K562 (cell line): ENCODE results near the gene SHISA9. TPM values are rescaled to one million over a fixed set of nuclear protein-coding genes. Genes with fewer than 3 reads are reported as not detected.

ENCODE experiments used
- ATAC-seq: fragments of 200-7000 bp; cut with Tn5 transposase; 3 replicates; pipeline ENCODE4 v1.9.1; 2020; ENCODE audit warnings: moderate library complexity
- BruUV-seq: library from RNA; stranded (reverse); fragments of 400-500 nt; replicated peaks from 2 replicates; lab custom pipeline; 2021; lab: Mats Ljungman, UMichigan
- CTCF ChIA-PET: fragments of 300-600 bp; formaldehyde crosslinking; extraction: SDS; loops from one replicate; lab custom pipeline; 2021; ENCODE audit warnings: low intra/inter-chr PET ratio; lab: Yijun Ruan, JAX
- POLR2A ChIA-PET: fragments of 300-600, 350-650 bp; sonication (Branson Sonifier 250); formaldehyde crosslinking; extraction: SDS; loops from one replicate; lab custom pipeline; 2021; ENCODE audit warnings: antibody characterized with exemption, inconsistent platforms; lab: Yijun Ruan, JAX
- DNase-seq, 4 experiments: peaks; one replicate each; pipeline versions ENCODE4 v3.0.0 to v3.0.0-alpha.2; 2011 to 2018; ENCODE audit warnings: low spot score in 3 of 4, mixed read lengths in 3 of 4; ENCODE audit errors: extremely low read depth in 1 of 4
- FAIRE-seq: peaks from 2 replicates; lab custom pipeline; 2011; peaks lifted over from hg19 to GRCh38; lab: Jason Lieb, UNC
- H2AFZ ChIP-seq: 2 replicates; pipeline ENCODE4 v1.6.0; 2011; ENCODE audit warnings: low read depth, low read length, control low read depth, inconsistent platforms
- H3K27ac ChIP-seq: fragments of 200-600 bp; 3 replicates; pipeline ENCODE4 v1.8.0; 2011; ENCODE audit warnings: low read depth, mild to moderate bottlenecking, control low read depth, inconsistent platforms, low read length, moderate library complexity, mixed read lengths; ENCODE audit errors: extremely low read depth
- H3K27me3 ChIP-seq, 2 experiments: fragments of 300-600 bp in 1 of 2; 2 replicates in 1 of 2; 3 replicates in 1 of 2; pipeline versions ENCODE4 v1.6.0 to v1.8.0; 2011; ENCODE audit warnings: inconsistent platforms in 2 of 2, low read length in 2 of 2, mild to moderate bottlenecking in 1 of 2, mixed read lengths in 1 of 2, moderate library complexity in 1 of 2; ENCODE audit not compliant: control insufficient read depth in 2 of 2, insufficient read depth in 2 of 2
- H3K36me3 ChIP-seq: fragments of 300-600 bp; 3 replicates; pipeline ENCODE4 v1.8.0; 2011; ENCODE audit warnings: mild to moderate bottlenecking, low read length, inconsistent platforms; ENCODE audit not compliant: control insufficient read depth, insufficient read depth
- H3K4me1 ChIP-seq, 2 experiments: fragments of 200-600 bp in 1 of 2; replicated peaks in 1 of 2; 2 replicates in 1 of 2; 3 replicates in 1 of 2; pipeline versions ENCODE4 v1.5.1 to v1.8.0; 2011; ENCODE audit warnings: inconsistent platforms in 2 of 2, low read length in 2 of 2, mild to moderate bottlenecking in 1 of 2, mixed read lengths in 1 of 2, moderate library complexity in 1 of 2; ENCODE audit not compliant: control insufficient read depth in 2 of 2, insufficient read depth in 2 of 2
- H3K4me2 ChIP-seq: 2 replicates; pipeline ENCODE4 v1.6.1; 2011; ENCODE audit warnings: low read length, control low read depth, inconsistent platforms, mixed read lengths; ENCODE audit not compliant: insufficient read depth
- H3K4me3 ChIP-seq: fragments of 200-600 bp; sonication (generic), shearing (Covaris generic); 2 replicates; pipeline ENCODE4 v1.5.1; 2016; ENCODE audit warnings: control low read depth, inconsistent platforms
- H3K79me2 ChIP-seq: fragments of 200-600 bp; 3 replicates; pipeline ENCODE4 v1.8.0; 2011; ENCODE audit warnings: low read length, inconsistent platforms; ENCODE audit not compliant: control insufficient read depth, insufficient read depth
- H3K9ac ChIP-seq, 2 experiments: 2 replicates each; pipeline versions ENCODE4 v1.6.0 to v1.6.1; 2011; ENCODE audit warnings: low read depth in 2 of 2, low read length in 2 of 2, control low read depth in 1 of 2, inconsistent platforms in 1 of 2, mild to moderate bottlenecking in 1 of 2, mixed read lengths in 1 of 2; ENCODE audit not compliant: insufficient read depth in 1 of 2
- H3K9me1 ChIP-seq: one replicate; pipeline ENCODE4 v1.6.0; 2011; ENCODE audit warnings: inconsistent platforms, mild to moderate bottlenecking, low read length, moderate library complexity; ENCODE audit not compliant: control insufficient read depth, insufficient read depth
- H3K9me3 ChIP-seq: replicated peaks from 2 replicates; pipeline ENCODE4 v1.5.1; 2011; ENCODE audit warnings: low read depth, low read length, inconsistent platforms; ENCODE audit not compliant: control insufficient read depth, insufficient read depth
- H4K20me1 ChIP-seq: replicated peaks from 2 replicates; pipeline ENCODE4 v1.6.1; 2011; ENCODE audit warnings: low read length, inconsistent platforms, mixed read lengths; ENCODE audit not compliant: control insufficient read depth, insufficient read depth
- CREB1 ChIP-seq, 2 experiments: sonication (generic) in 1 of 2; formaldehyde crosslinking in 1 of 2; IDR thresholded peaks; 2 replicates each; pipeline versions ENCODE4 v1.6.1 to v1.8.0; 2012 to 2022; ENCODE audit warnings: inconsistent platforms in 1 of 2, mild to moderate bottlenecking in 1 of 2, missing genetic modification reagents in 1 of 2, moderate library complexity in 1 of 2
- CREM ChIP-seq: IDR thresholded peaks from 2 replicates; pipeline ENCODE4 v1.6.1; 2014; ENCODE audit warnings: antibody characterized with exemption, low read depth
- GTF2F1 ChIP-seq: IDR thresholded peaks from 2 replicates; pipeline ENCODE4 v1.6.1; 2011; ENCODE audit warnings: low read depth, low read length, improper control_type of control experiment
- HDAC8 ChIP-seq: fragments of 450-650 bp; IDR thresholded peaks from 2 replicates; pipeline ENCODE4 v1.6.1; 2016; ENCODE audit warnings: mild to moderate bottlenecking, missing genetic modification characterization, moderate library complexity, missing compliant biosample characterization
- HLTF ChIP-seq: fragments of 450-650 bp; IDR thresholded peaks from 2 replicates; pipeline ENCODE4 v1.6.1; 2016
- IFI16 ChIP-seq: fragments of 250-450 bp; sonication (Bioruptor Pico); IDR thresholded peaks from 2 replicates; pipeline ENCODE4 v2.1.2; 2022; ENCODE audit warnings: mild to moderate bottlenecking, inconsistent platforms
- MAX ChIP-seq: sonication (generic); formaldehyde crosslinking; IDR thresholded peaks from 2 replicates; pipeline ENCODE4 v1.9.0; 2022; ENCODE audit warnings: mild to moderate bottlenecking, missing genetic modification reagents
- MEF2A ChIP-seq: IDR thresholded peaks from 2 replicates; pipeline ENCODE4 v1.6.1; 2011; ENCODE audit warnings: low read depth, mild to moderate bottlenecking, low read length, moderate library complexity; ENCODE audit not compliant: control insufficient read depth
- MYC ChIP-seq, 2 experiments: fragments of 250-450 bp in 1 of 2; sonication (Bioruptor Pico) in 1 of 2; IDR thresholded peaks; 2 replicates each; pipeline versions ENCODE4 v1.5.1 to v1.6.1; 2012 to 2021; ENCODE audit warnings: low read depth in 2 of 2, borderline replicate concordance in 1 of 2, improper control_type of control experiment in 1 of 2, low read length in 1 of 2, mild to moderate bottlenecking in 1 of 2, moderate library complexity in 1 of 2
- NFYB ChIP-seq: IDR thresholded peaks from 2 replicates; pipeline ENCODE4 v1.6.1; 2011; ENCODE audit warnings: mild to moderate bottlenecking, moderate library complexity; ENCODE audit not compliant: insufficient read length; ENCODE audit errors: extremely low read depth
- PHF8 ChIP-seq: fragments of 200-600 bp; sonication (generic); IDR thresholded peaks from 2 replicates; pipeline ENCODE4 v1.6.1; 2012; ENCODE audit warnings: mixed run types, mild to moderate bottlenecking, inconsistent platforms, low read length, moderate library complexity, borderline replicate concordance
- RHOXF2B ChIP-seq: fragments of 250-450 bp; sonication (Bioruptor Pico); conservative IDR thresholded peaks from 2 replicates; pipeline ENCODE4 v1.5.1; 2021
- SAFB ChIP-seq: fragments of 200-400 bp; formaldehyde crosslinking; IDR thresholded peaks from 2 replicates; pipeline ENCODE4 v1.6.1; 2017; ENCODE audit warnings: low read depth, low read length, borderline replicate concordance
- TCF15 ChIP-seq: fragments of 250-450 bp; sonication (Bioruptor Pico); IDR thresholded peaks from 2 replicates; pipeline ENCODE4 v1.8.0; 2022; ENCODE audit warnings: moderate library complexity, mild to moderate bottlenecking, inconsistent platforms
- THRB ChIP-seq: fragments of 450-650 bp; formaldehyde crosslinking; conservative IDR thresholded peaks from 2 replicates; pipeline ENCODE4 v1.4.0; 2022; ENCODE audit warnings: mild to moderate bottlenecking, missing genetic modification characterization
- ZEB2 ChIP-seq: fragments of 450-650 bp; IDR thresholded peaks from 2 replicates; pipeline ENCODE4 v1.6.1; 2016
- ZNF507 ChIP-seq: conservative IDR thresholded peaks from 2 replicates; pipeline ENCODE4 v1.6.1; 2017; ENCODE audit warnings: missing genetic modification characterization, missing compliant biosample characterization
- ZNF766 ChIP-seq: fragments of 200-800 bp; sonication (Bioruptor generic); conservative IDR thresholded peaks from 2 replicates; pipeline ENCODE4 v1.6.1; 2016; ENCODE audit warnings: missing genetic modification characterization, missing compliant biosample characterization
- WGBS: fragments of 100-300 bp; shearing (Covaris generic); methylation state at CpG from one replicate; pipeline ENCODE4 v1.1.6; 2016; ENCODE audit warnings: low coverage, mixed read lengths; ENCODE audit not compliant: insufficient coverage; ENCODE audit errors: missing lambda C conversion rate; 5-methylcytosine and 5-hydroxymethylcytosine counted together
- in situ Hi-C: fragments of 300-500 bp; cut with MboI; formaldehyde crosslinking; loops from 4 replicates; pipeline ENCODE4 v1.15.0; 2018; ENCODE audit warnings: inconsistent platforms, mixed read lengths
- intact Hi-C: fragments of 100-400 bp; cut with micrococcal nuclease; formaldehyde crosslinking; loops from 2 replicates; pipeline ENCODE4 v1.14.2; 2022
- polyA plus RNA-seq, 8 experiments: library from polyadenylated mRNA; depleted of rRNA in 4 of 8; stranded (reverse) in 5 of 8; unstranded in 3 of 8; fragments of >200 nt; fragmentation: Nextera tagmentation in 2 of 8; fragmentation: Illumina TruSeq in 1 of 8; extraction: Ambion mirVana in 2 of 8; extraction: Trizol in 1 of 8; gene quantifications; 2 replicates each; pipeline versions ENCODE4 v1.2.1 to v1.2.3, GENCODE V29; 2011 to 2014; ENCODE audit warnings: inconsistent platforms in 1 of 8, missing spikeins in 1 of 8
- total RNA-seq, 7 experiments: library from RNA; depleted of rRNA in 6 of 7; stranded (reverse); fragments of >200 nt in 6 of 7; fragmentation: Illumina TruSeq in 2 of 7; extraction: Trizol in 2 of 7; gene quantifications; 2 replicates each; pipeline versions ENCODE4 v1.2.1 to v1.2.3, GENCODE V29; 2011 to 2021; ENCODE audit warnings: low replicate concordance in 1 of 7
- TF ChIP-seq, protein P1 (sequence below): sonication (generic); formaldehyde crosslinking; IDR thresholded peaks from 2 replicates; pipeline ENCODE4 v1.8.0; 2022; ENCODE audit warnings: mild to moderate bottlenecking, missing genetic modification reagents

The SHISA9 gene
- total and polyA plus RNA-seq, 9 of the 15 experiments (the other 6 are each of a cell fraction or from before 2014, with no cell fraction given): under 0.01 to 0.16 (median 0.01) TPM; not detected in 6

DNA sequence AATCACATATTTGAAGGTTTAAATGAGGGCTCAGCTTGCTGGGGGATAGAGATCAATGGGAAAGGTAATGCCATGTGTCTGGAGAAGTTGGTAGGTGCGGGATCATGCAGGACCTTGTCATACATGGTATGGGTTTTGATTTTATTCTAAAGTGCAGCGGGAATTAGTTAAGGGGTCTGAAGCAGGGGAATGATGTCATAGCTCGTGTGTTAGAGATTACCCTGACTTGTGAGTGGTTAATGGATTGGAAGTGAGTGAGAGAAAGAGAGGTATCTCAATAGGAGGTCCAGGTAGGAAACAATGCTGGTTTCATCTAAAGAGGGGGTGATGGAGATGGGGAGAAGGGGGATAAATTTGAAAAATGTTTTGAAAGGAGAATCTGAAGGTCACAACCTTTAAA, 280.0 kb downstream of the SHISA9 start:
- Histone ChIP-seq H3K79me2 (no peaks in the 10 kb centered on the region), H3K27ac (no peak overlapping the region), H3K4me2 (no peak overlapping the region), H4K20me1 (no peaks in the 10 kb centered on the region), H3K9ac (no peak overlapping the region), H2AFZ (no peak overlapping the region), H3K9me1 (no peaks in the 10 kb centered on the region), H3K27me3 (no peaks in the 10 kb centered on the region), H3K36me3 (no peaks in the 10 kb centered on the region), H3K9me3 (no peaks in the 10 kb centered on the region), H3K4me3 (no peak overlapping the region), H3K4me1 (no peaks in the 10 kb centered on the region)
- DNase-seq: no peak
- BruUV-seq: no TSS peak
- ATAC-seq: no peak
- intact Hi-C loops: no loop called here
- TF ChIP-seq MYC (IDR thresholded peaks at IDR 0.05; ENCODE audit: low read depth, low read length) (no peak), MYC (CRISPR knock-in tag; IDR thresholded peaks at IDR 0.05; ENCODE audit: borderline replicate concordance, low read depth) (no peak), NFYB (no peak), RHOXF2B (CRISPR knock-in tag) (no peak), MAX (CRISPR knock-in tag) (no peak), HLTF (no peak), ZNF766 (no peak), GTF2F1 (no peak), SAFB (no peak), MEF2A (no peak), CREB1 (IDR thresholded peaks at IDR 0.05) (no peak), CREB1 (CRISPR knock-in tag; IDR thresholded peaks at IDR 0.05) (no peak), ZEB2 (no peak), CREM (no peak), PHF8 (no peak), HDAC8 (no peak), IFI16 (CRISPR knock-in tag) (no peak), THRB (CRISPR knock-in tag) (no peak), ZNF507 (tag) (no peak), TCF15 (no peak)
- TF ChIP-seq, protein P1, sequence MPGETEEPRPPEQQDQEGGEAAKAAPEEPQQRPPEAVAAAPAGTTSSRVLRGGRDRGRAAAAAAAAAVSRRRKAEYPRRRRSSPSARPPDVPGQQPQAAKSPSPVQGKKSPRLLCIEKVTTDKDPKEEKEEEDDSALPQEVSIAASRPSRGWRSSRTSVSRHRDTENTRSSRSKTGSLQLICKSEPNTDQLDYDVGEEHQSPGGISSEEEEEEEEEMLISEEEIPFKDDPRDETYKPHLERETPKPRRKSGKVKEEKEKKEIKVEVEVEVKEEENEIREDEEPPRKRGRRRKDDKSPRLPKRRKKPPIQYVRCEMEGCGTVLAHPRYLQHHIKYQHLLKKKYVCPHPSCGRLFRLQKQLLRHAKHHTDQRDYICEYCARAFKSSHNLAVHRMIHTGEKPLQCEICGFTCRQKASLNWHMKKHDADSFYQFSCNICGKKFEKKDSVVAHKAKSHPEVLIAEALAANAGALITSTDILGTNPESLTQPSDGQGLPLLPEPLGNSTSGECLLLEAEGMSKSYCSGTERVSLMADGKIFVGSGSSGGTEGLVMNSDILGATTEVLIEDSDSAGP (CRISPR knock-in tag): no peak
- CTCF ChIA-PET: no interaction called here
- in situ Hi-C loops: no loop called here
- POLR2A ChIA-PET: no interaction called here
- FAIRE-seq: no peak
- 0% methylated on average over 3 of the region's 3 CpGs for WGBS
